K562 (cell line): ENCODE measurements around the gene BRD7. TPM values are rescaled to one million over a fixed set of nuclear protein-coding genes. Genes with fewer than 3 reads are reported as not detected.

Experiments
- ATAC-seq: fragments of 200-7000 bp; cut with Tn5 transposase; 3 replicates; pipeline ENCODE4 v1.9.1; 2020; ENCODE audit warnings: moderate library complexity
- BruUV-seq: library from RNA; stranded (reverse); fragments of 400-500 nt; replicated peaks from 2 replicates; lab custom pipeline; 2021; lab: Mats Ljungman, UMichigan
- CTCF ChIA-PET: fragments of 300-600 bp; formaldehyde crosslinking; extraction: SDS; loops from one replicate; lab custom pipeline; 2021; ENCODE audit warnings: low intra/inter-chr PET ratio; lab: Yijun Ruan, JAX
- POLR2A ChIA-PET: fragments of 300-600, 350-650 bp; sonication (Branson Sonifier 250); formaldehyde crosslinking; extraction: SDS; loops from one replicate; lab custom pipeline; 2021; ENCODE audit warnings: antibody characterized with exemption, inconsistent platforms; lab: Yijun Ruan, JAX
- DNase-seq, 4 experiments: peaks; one replicate each; pipeline versions ENCODE4 v3.0.0 to v3.0.0-alpha.2; 2011 to 2018; ENCODE audit warnings: low spot score in 3 of 4, mixed read lengths in 3 of 4; ENCODE audit errors: extremely low read depth in 1 of 4
- FAIRE-seq: peaks from 2 replicates; lab custom pipeline; 2011; peaks lifted over from hg19 to GRCh38; lab: Jason Lieb, UNC
- H2AFZ ChIP-seq: 2 replicates; pipeline ENCODE4 v1.6.0; 2011; ENCODE audit warnings: low read depth, low read length, control low read depth, inconsistent platforms
- H3K27ac ChIP-seq: fragments of 200-600 bp; 3 replicates; pipeline ENCODE4 v1.8.0; 2011; ENCODE audit warnings: low read depth, mild to moderate bottlenecking, control low read depth, inconsistent platforms, low read length, moderate library complexity, mixed read lengths; ENCODE audit errors: extremely low read depth
- H3K27me3 ChIP-seq, 2 experiments: fragments of 300-600 bp in 1 of 2; 2 replicates in 1 of 2; 3 replicates in 1 of 2; pipeline versions ENCODE4 v1.6.0 to v1.8.0; 2011; ENCODE audit warnings: inconsistent platforms in 2 of 2, low read length in 2 of 2, mild to moderate bottlenecking in 1 of 2, mixed read lengths in 1 of 2, moderate library complexity in 1 of 2; ENCODE audit not compliant: control insufficient read depth in 2 of 2, insufficient read depth in 2 of 2
- H3K36me3 ChIP-seq: fragments of 300-600 bp; 3 replicates; pipeline ENCODE4 v1.8.0; 2011; ENCODE audit warnings: mild to moderate bottlenecking, low read length, inconsistent platforms; ENCODE audit not compliant: control insufficient read depth, insufficient read depth
- H3K4me1 ChIP-seq, 2 experiments: fragments of 200-600 bp in 1 of 2; replicated peaks in 1 of 2; 2 replicates in 1 of 2; 3 replicates in 1 of 2; pipeline versions ENCODE4 v1.5.1 to v1.8.0; 2011; ENCODE audit warnings: inconsistent platforms in 2 of 2, low read length in 2 of 2, mild to moderate bottlenecking in 1 of 2, mixed read lengths in 1 of 2, moderate library complexity in 1 of 2; ENCODE audit not compliant: control insufficient read depth in 2 of 2, insufficient read depth in 2 of 2
- H3K4me2 ChIP-seq: 2 replicates; pipeline ENCODE4 v1.6.1; 2011; ENCODE audit warnings: low read length, control low read depth, inconsistent platforms, mixed read lengths; ENCODE audit not compliant: insufficient read depth
- H3K4me3 ChIP-seq: fragments of 200-600 bp; sonication (generic), shearing (Covaris generic); 2 replicates; pipeline ENCODE4 v1.5.1; 2016; ENCODE audit warnings: control low read depth, inconsistent platforms
- H3K79me2 ChIP-seq: fragments of 200-600 bp; 3 replicates; pipeline ENCODE4 v1.8.0; 2011; ENCODE audit warnings: low read length, inconsistent platforms; ENCODE audit not compliant: control insufficient read depth, insufficient read depth
- H3K9ac ChIP-seq, 2 experiments: 2 replicates each; pipeline versions ENCODE4 v1.6.0 to v1.6.1; 2011; ENCODE audit warnings: low read depth in 2 of 2, low read length in 2 of 2, control low read depth in 1 of 2, inconsistent platforms in 1 of 2, mild to moderate bottlenecking in 1 of 2, mixed read lengths in 1 of 2; ENCODE audit not compliant: insufficient read depth in 1 of 2
- H3K9me1 ChIP-seq: one replicate; pipeline ENCODE4 v1.6.0; 2011; ENCODE audit warnings: inconsistent platforms, mild to moderate bottlenecking, low read length, moderate library complexity; ENCODE audit not compliant: control insufficient read depth, insufficient read depth
- H3K9me3 ChIP-seq: replicated peaks from 2 replicates; pipeline ENCODE4 v1.5.1; 2011; ENCODE audit warnings: low read depth, low read length, inconsistent platforms; ENCODE audit not compliant: control insufficient read depth, insufficient read depth
- H4K20me1 ChIP-seq: replicated peaks from 2 replicates; pipeline ENCODE4 v1.6.1; 2011; ENCODE audit warnings: low read length, inconsistent platforms, mixed read lengths; ENCODE audit not compliant: control insufficient read depth, insufficient read depth
- E2F3 ChIP-seq: fragments of 250-450 bp; sonication (Bioruptor Pico); IDR thresholded peaks from 2 replicates; pipeline ENCODE4 v1.4.0; 2020; ENCODE audit warnings: mild to moderate bottlenecking
- MBD2 ChIP-seq: sonication (generic); IDR thresholded peaks from 2 replicates; pipeline ENCODE4 v1.6.1; 2016; ENCODE audit warnings: low read depth, borderline replicate concordance
- NCOA6 ChIP-seq: fragments of 450-650 bp; IDR thresholded peaks from 2 replicates; pipeline ENCODE4 v1.6.1; 2017; ENCODE audit warnings: mild to moderate bottlenecking
- NR2C1 ChIP-seq, 2 experiments: fragments of 450-650 bp; IDR thresholded peaks; 2 replicates each; pipeline ENCODE4 v1.6.1; 2017; ENCODE audit warnings: mild to moderate bottlenecking in 2 of 2, antibody characterized with exemption in 1 of 2, inconsistent platforms in 1 of 2, missing compliant biosample characterization in 1 of 2, missing genetic modification characterization in 1 of 2
- RBM39 ChIP-seq: fragments of 200-400 bp; formaldehyde crosslinking; optimal IDR thresholded peaks from 2 replicates; pipeline ENCODE3; 2018; ENCODE audit warnings: low read depth, low read length
- SPI1 ChIP-seq: IDR thresholded peaks from 2 replicates; pipeline ENCODE4 v1.6.1; 2011; ENCODE audit warnings: low read depth, low read length, control low read depth, borderline replicate concordance
- ZFP36 ChIP-seq: fragments of 150-350 bp; IDR thresholded peaks from 2 replicates; pipeline ENCODE4 v1.6.1; 2018; ENCODE audit warnings: low read length, low read depth; ENCODE audit not compliant: partially characterized antibody
- ZNF507 ChIP-seq: conservative IDR thresholded peaks from 2 replicates; pipeline ENCODE4 v1.6.1; 2017; ENCODE audit warnings: missing genetic modification characterization, missing compliant biosample characterization
- ZNF639 ChIP-seq, 2 experiments: fragments of 200-800 bp in 1 of 2; sonication (Bioruptor generic) in 1 of 2; sonication (generic) in 1 of 2; formaldehyde crosslinking in 1 of 2; IDR thresholded peaks in 1 of 2; conservative IDR thresholded peaks in 1 of 2; 2 replicates each; pipeline versions ENCODE4 v1.5.0 to v1.6.1; 2016 to 2020; ENCODE audit warnings: missing compliant biosample characterization in 1 of 2, missing genetic modification characterization in 1 of 2, missing genetic modification reagents in 1 of 2
- WGBS: fragments of 100-300 bp; shearing (Covaris generic); methylation state at CpG from one replicate; pipeline ENCODE4 v1.1.6; 2016; ENCODE audit warnings: low coverage, mixed read lengths; ENCODE audit not compliant: insufficient coverage; ENCODE audit errors: missing lambda C conversion rate; 5-methylcytosine and 5-hydroxymethylcytosine counted together
- in situ Hi-C: fragments of 300-500 bp; cut with MboI; formaldehyde crosslinking; loops from 4 replicates; pipeline ENCODE4 v1.15.0; 2018; ENCODE audit warnings: inconsistent platforms, mixed read lengths
- intact Hi-C: fragments of 100-400 bp; cut with micrococcal nuclease; formaldehyde crosslinking; loops from 2 replicates; pipeline ENCODE4 v1.14.2; 2022
- polyA plus RNA-seq, 8 experiments: library from polyadenylated mRNA; depleted of rRNA in 4 of 8; stranded (reverse) in 5 of 8; unstranded in 3 of 8; fragments of >200 nt; fragmentation: Nextera tagmentation in 2 of 8; fragmentation: Illumina TruSeq in 1 of 8; extraction: Ambion mirVana in 2 of 8; extraction: Trizol in 1 of 8; gene quantifications; 2 replicates each; pipeline versions ENCODE4 v1.2.1 to v1.2.3, GENCODE V29; 2011 to 2014; ENCODE audit warnings: inconsistent platforms in 1 of 8, missing spikeins in 1 of 8
- total RNA-seq, 7 experiments: library from RNA; depleted of rRNA in 6 of 7; stranded (reverse); fragments of >200 nt in 6 of 7; fragmentation: Illumina TruSeq in 2 of 7; extraction: Trizol in 2 of 7; gene quantifications; 2 replicates each; pipeline versions ENCODE4 v1.2.1 to v1.2.3, GENCODE V29; 2011 to 2021; ENCODE audit warnings: low replicate concordance in 1 of 7
- TF ChIP-seq, protein P1 (sequence below), 2 experiments: fragments of 450-650 bp; formaldehyde crosslinking in 1 of 2; IDR thresholded peaks; 2 replicates each; pipeline versions ENCODE4 v1.4.0 to v1.6.1; 2014 to 2020; ENCODE audit warnings: mild to moderate bottlenecking in 2 of 2, borderline replicate concordance in 1 of 2, low read depth in 1 of 2
- TF ChIP-seq, protein P2 (sequence below): sonication (generic); formaldehyde crosslinking; IDR thresholded peaks from 2 replicates; pipeline ENCODE4 v1.9.0; 2022; ENCODE audit warnings: mild to moderate bottlenecking, missing genetic modification reagents

The BRD7 gene
- total and polyA plus RNA-seq, 9 of the 15 experiments (the other 6 are each of a cell fraction or from before 2014, with no cell fraction given): 20.6 to 101 (median 68.7) TPM

DNA sequence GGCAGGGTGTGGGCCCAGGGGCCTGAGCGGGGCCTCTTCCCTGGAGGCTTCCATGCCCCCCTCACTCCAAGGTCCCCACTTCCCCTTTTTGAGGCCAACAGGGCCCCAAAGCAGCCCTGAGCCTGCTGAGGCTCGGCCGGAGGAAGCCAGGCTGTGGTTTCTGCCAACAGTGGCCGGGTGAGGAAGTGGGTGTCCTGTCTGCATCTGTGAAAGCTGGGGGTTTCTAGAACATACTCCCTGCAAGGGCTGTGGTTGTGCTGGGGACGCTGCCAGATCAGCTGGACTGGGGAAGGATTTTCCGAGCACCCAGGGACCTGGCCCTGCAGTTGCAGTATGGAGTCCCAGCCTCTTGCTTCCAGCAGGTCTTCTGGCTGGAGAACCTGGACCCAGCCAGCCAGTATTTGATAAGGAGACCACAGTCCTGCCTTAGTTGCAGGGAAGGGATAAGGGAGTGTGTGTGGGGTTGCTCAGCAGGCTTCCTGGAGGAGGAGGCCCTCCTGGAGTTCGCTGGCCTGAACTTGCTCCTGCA, 86.7 kb downstream of the BRD7 start:
- no peak overlapping the region for H2AFZ ChIP-seq
- H3K4me2 ChIP-seq: peak overlapping the region; percentile 49; the same call in 1 of the 2 replicates
- peaks cover 12% of the 10 kb centered on the region for H3K9me1 ChIP-seq
- H3K9me3 ChIP-seq: peaks cover 2% of the 10 kb centered on the region
- no peaks in the 10 kb centered on the region for H3K27me3 ChIP-seq
- no peak overlapping the region for H3K4me3 ChIP-seq
- in situ Hi-C loops: no loop called here
- ChIA-PET POLR2A (interaction anchor here (0.6 to 3.8 kb wide), 2 partner anchors 14 to 28 kb away, joined by 4 to 13 read pairs; no protein-coding TSS in a partner anchor), CTCF (no interaction called here)
- BruUV-seq: no TSS peak
- peaks cover 43 to 47% of the 10 kb centered on the region in 2 experiments for H3K4me1 ChIP-seq
- peak overlapping the region; percentile 9 to 84; a peak in 3 of 4 replicates for H3K9ac ChIP-seq
- intact Hi-C loops: no loop called here
- peak; percentile 63 for FAIRE-seq
- H4K20me1 ChIP-seq: peaks cover 34% of the 10 kb centered on the region
- peaks cover 57% of the 10 kb centered on the region for H3K36me3 ChIP-seq
- DNase-seq: peak in 2 of 4 experiments; percentile 38 to 52
- H3K79me2 ChIP-seq: peaks cover 96% of the 10 kb centered on the region
- H3K27ac ChIP-seq: peak overlapping the region; percentile 60; the same call in 1 of the 3 replicates
- WGBS: 23% methylated on average over 7 of the region's 7 CpGs
- ATAC-seq: peak; percentile 58
- no peak for TF ChIP-seq RBM39
- TF ChIP-seq NR2C1 (IDR thresholded peaks at IDR 0.05): no peak
- TF ChIP-seq NR2C1 (tag; IDR thresholded peaks at IDR 0.05): no peak
- TF ChIP-seq, protein P1, sequence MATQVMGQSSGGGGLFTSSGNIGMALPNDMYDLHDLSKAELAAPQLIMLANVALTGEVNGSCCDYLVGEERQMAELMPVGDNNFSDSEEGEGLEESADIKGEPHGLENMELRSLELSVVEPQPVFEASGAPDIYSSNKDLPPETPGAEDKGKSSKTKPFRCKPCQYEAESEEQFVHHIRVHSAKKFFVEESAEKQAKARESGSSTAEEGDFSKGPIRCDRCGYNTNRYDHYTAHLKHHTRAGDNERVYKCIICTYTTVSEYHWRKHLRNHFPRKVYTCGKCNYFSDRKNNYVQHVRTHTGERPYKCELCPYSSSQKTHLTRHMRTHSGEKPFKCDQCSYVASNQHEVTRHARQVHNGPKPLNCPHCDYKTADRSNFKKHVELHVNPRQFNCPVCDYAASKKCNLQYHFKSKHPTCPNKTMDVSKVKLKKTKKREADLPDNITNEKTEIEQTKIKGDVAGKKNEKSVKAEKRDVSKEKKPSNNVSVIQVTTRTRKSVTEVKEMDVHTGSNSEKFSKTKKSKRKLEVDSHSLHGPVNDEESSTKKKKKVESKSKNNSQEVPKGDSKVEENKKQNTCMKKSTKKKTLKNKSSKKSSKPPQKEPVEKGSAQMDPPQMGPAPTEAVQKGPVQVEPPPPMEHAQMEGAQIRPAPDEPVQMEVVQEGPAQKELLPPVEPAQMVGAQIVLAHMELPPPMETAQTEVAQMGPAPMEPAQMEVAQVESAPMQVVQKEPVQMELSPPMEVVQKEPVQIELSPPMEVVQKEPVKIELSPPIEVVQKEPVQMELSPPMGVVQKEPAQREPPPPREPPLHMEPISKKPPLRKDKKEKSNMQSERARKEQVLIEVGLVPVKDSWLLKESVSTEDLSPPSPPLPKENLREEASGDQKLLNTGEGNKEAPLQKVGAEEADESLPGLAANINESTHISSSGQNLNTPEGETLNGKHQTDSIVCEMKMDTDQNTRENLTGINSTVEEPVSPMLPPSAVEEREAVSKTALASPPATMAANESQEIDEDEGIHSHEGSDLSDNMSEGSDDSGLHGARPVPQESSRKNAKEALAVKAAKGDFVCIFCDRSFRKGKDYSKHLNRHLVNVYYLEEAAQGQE (IDR thresholded peaks at IDR 0.05; ENCODE audit: borderline replicate concordance): peak; percentile 32; the same call in 1 of the 2 replicates
- TF ChIP-seq, protein P1 (CRISPR knock-in tag; IDR thresholded peaks at IDR 0.05; ENCODE audit: low read depth): 0 out of 2 replicates have a peak, but pooled peaks have one; percentile 32
- TF ChIP-seq, protein P2, sequence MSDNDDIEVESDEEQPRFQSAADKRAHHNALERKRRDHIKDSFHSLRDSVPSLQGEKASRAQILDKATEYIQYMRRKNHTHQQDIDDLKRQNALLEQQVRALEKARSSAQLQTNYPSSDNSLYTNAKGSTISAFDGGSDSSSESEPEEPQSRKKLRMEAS: peak; percentile 47
- TF ChIP-seq ZNF639 (CRISPR knock-in tag; conservative IDR thresholded peaks at IDR 0.05 in 1 of 2, IDR thresholded peaks at IDR 0.05 in 1 of 2): 0 out of 4 replicates have a peak, but pooled peaks of 1 of the 2 experiments have one; percentile 39
- no peak for TF ChIP-seq ZNF507 (tag)
- peak; percentile 26; the same call in 1 of the 2 replicates for TF ChIP-seq E2F3
- TF ChIP-seq SPI1: peak; percentile 100
- 0 out of 2 replicates have a peak, but pooled peaks have one; percentile 11 for TF ChIP-seq MBD2
- TF ChIP-seq ZFP36: peak; percentile 96
- no peak for TF ChIP-seq NCOA6
